HEK293T (cell line): ENCODE measurements around the gene UIMC1.
A peak's percentile ranks its signal among the peaks of the same experiment; 100 is the strongest.

Experiments
- CTCF ChIA-PET: fragments of 350-600 bp; formaldehyde crosslinking; extraction: SDS; loops from one replicate; lab custom pipeline; 2021; ENCODE audit warnings: antibody characterized with exemption, inconsistent platforms; lab: Yijun Ruan, JAX
- POLR2A ChIA-PET: fragments of 350-600 bp; formaldehyde crosslinking; extraction: SDS; loops from one replicate; lab custom pipeline; 2020; ENCODE audit warnings: antibody characterized with exemption, inconsistent platforms; lab: Yijun Ruan, JAX
- DNase-seq: peaks from one replicate; pipeline ENCODE4 v3.0.0; 2012; ENCODE audit warnings: mixed read lengths; ENCODE audit errors: extremely low spot score
- ARNT ChIP-seq: fragments of 450-650 bp; IDR thresholded peaks from 2 replicates; pipeline ENCODE4 v1.6.1; 2017; ENCODE audit warnings: mild to moderate bottlenecking
- BHLHE40 ChIP-seq: fragments of 450-650 bp; IDR thresholded peaks from 2 replicates; pipeline ENCODE4 v1.6.1; 2016; ENCODE audit warnings: mild to moderate bottlenecking, moderate library complexity, borderline replicate concordance
- CTBP1 ChIP-seq: fragments of 450-650 bp; IDR thresholded peaks from 2 replicates; pipeline ENCODE4 v1.6.1; 2016; ENCODE audit warnings: borderline replicate concordance
- ELF4 ChIP-seq: fragments of 450-650 bp; IDR thresholded peaks from 2 replicates; pipeline ENCODE4 v1.6.1; 2017; ENCODE audit warnings: antibody characterized with exemption
- FOXA1 ChIP-seq: fragments of 450-650 bp; IDR thresholded peaks from 2 replicates; pipeline ENCODE4 v1.6.1; 2016; ENCODE audit warnings: mild to moderate bottlenecking
- FOXK2 ChIP-seq: fragments of 450-650 bp; IDR thresholded peaks from 2 replicates; pipeline ENCODE4 v1.6.1; 2016; ENCODE audit warnings: mild to moderate bottlenecking
- FOXM1 ChIP-seq: fragments of 450-650 bp; IDR thresholded peaks from 2 replicates; pipeline ENCODE4 v1.6.1; 2017; ENCODE audit warnings: mild to moderate bottlenecking, borderline replicate concordance
- HDGF ChIP-seq: fragments of 450-650 bp; IDR thresholded peaks from 2 replicates; pipeline ENCODE4 v1.6.1; 2017; ENCODE audit warnings: antibody characterized with exemption, borderline replicate concordance
- L3MBTL2 ChIP-seq: fragments of 450-650 bp; conservative IDR thresholded peaks from 2 replicates; pipeline ENCODE4 v1.6.1; 2016; ENCODE audit warnings: mild to moderate bottlenecking
- LEF1 ChIP-seq: fragments of 450-650 bp; IDR thresholded peaks from 2 replicates; pipeline ENCODE4 v1.6.1; 2017; ENCODE audit warnings: mild to moderate bottlenecking, borderline replicate concordance
- NFRKB ChIP-seq: fragments of 450-650 bp; IDR thresholded peaks from 2 replicates; pipeline ENCODE4 v1.6.1; 2016; ENCODE audit warnings: mild to moderate bottlenecking, moderate library complexity
- PKNOX1 ChIP-seq: fragments of 450-650 bp; IDR thresholded peaks from 2 replicates; pipeline ENCODE4 v1.6.1; 2016
- SP1 ChIP-seq: fragments of 450-650 bp; IDR thresholded peaks from 2 replicates; pipeline ENCODE4 v1.6.1; 2017
- SUZ12 ChIP-seq: fragments of 450-650 bp; IDR thresholded peaks from 2 replicates; pipeline ENCODE4 v1.6.1; 2016; ENCODE audit warnings: mild to moderate bottlenecking
- TARDBP ChIP-seq: fragments of 450-650 bp; IDR thresholded peaks from 2 replicates; pipeline ENCODE4 v1.6.1; 2016
- ZNF384 ChIP-seq: fragments of 450-650 bp; IDR thresholded peaks from 2 replicates; pipeline ENCODE4 v1.6.1; 2016

Gene UIMC1

GRCh38 chr5:176870110-176870591 lies 136.4 kb downstream of the UIMC1 start:
- DNase-seq: peak; percentile 80
- no peak for TF ChIP-seq CTBP1
- peak; percentile 24; the same call in 1 of the 2 replicates for TF ChIP-seq PKNOX1
- ChIA-PET CTCF (interaction anchor here (0.6 to 1.0 kb wide), 4 partner anchors 9 to 210 kb away, joined by 3 to 4 read pairs (median 3); no protein-coding TSS in a partner anchor), POLR2A (no interaction called here)

- ChIA-PET POLR2A (no interaction called here), CTCF (interaction anchor here (1.0 kb wide), 2 partner anchors 9 kb away, joined by 3 to 4 read pairs; no protein-coding TSS in a partner anchor)
- TF ChIP-seq SP1 (no peak), LEF1 (no peak), FOXK2 (no peak), FOXM1 (no peak), L3MBTL2 (no peak), HDGF (no peak), CTBP1 (no peak), ARNT (no peak), ELF4 (no peak), NFRKB (no peak), ZNF384 (no peak), BHLHE40 (no peak), FOXA1 (no peak), TARDBP (no peak), SUZ12 (no peak), PKNOX1 (no peak)
Measured at GRCh38 chr5:176869501-176870109, 137.0 kb downstream of the UIMC1 start.

GRCh38 chr5:176868731-176869130 lies 137.8 kb downstream of the UIMC1 start:
- CTCF ChIA-PET: no interaction called here
- DNase-seq: no peak
- POLR2A ChIA-PET: no interaction called here
- TF ChIP-seq FOXK2: no peak
- TF ChIP-seq SP1: no peak
- no peak for TF ChIP-seq CTBP1
- TF ChIP-seq SUZ12: no peak
- no peak for TF ChIP-seq ARNT
- no peak for TF ChIP-seq NFRKB
- TF ChIP-seq FOXM1: no peak
- TF ChIP-seq ZNF384: no peak
- TF ChIP-seq TARDBP: no peak

More at GRCh38 chr5:176869501-176870109, 137.0 kb downstream of the UIMC1 start:
- DNase-seq: no peak

GRCh38 chr5:176868126-176868525 lies 138.5 kb downstream of the UIMC1 start:
- ChIA-PET POLR2A (no interaction called here), CTCF (no interaction called here)
- no peak for DNase-seq
- TF ChIP-seq SP1: no peak
- no peak for TF ChIP-seq FOXM1
- no peak for TF ChIP-seq ZNF384
- TF ChIP-seq LEF1: no peak
- no peak for TF ChIP-seq TARDBP
- TF ChIP-seq FOXK2: no peak
- TF ChIP-seq ELF4: no peak
- TF ChIP-seq BHLHE40: no peak
- TF ChIP-seq L3MBTL2: no peak
- no peak for TF ChIP-seq FOXA1
- TF ChIP-seq PKNOX1: no peak
- no peak for TF ChIP-seq HDGF
- TF ChIP-seq NFRKB: no peak
- TF ChIP-seq CTBP1: no peak
- TF ChIP-seq ARNT: no peak

GRCh38 chr5:176866707-176867310 lies 139.8 kb downstream of the UIMC1 start:
- CTCF ChIA-PET: interaction anchor here (0.9 to 1.3 kb wide), 2 partner anchors 44 to 206 kb away, joined by 3 to 4 read pairs; no protein-coding TSS in a partner anchor
- TF ChIP-seq FOXK2: no peak
- TF ChIP-seq HDGF: no peak
- TF ChIP-seq FOXA1: no peak
- no peak for TF ChIP-seq ELF4
- POLR2A ChIA-PET: no interaction called here
- no peak for DNase-seq

GRCh38 chr5:176865964-176866363 lies 140.6 kb downstream of the UIMC1 start:
- ChIA-PET POLR2A (interaction anchor here (0.5 kb wide), 1 partner anchor 703 kb away, joined by 3 read pairs; no protein-coding TSS in a partner anchor), CTCF (interaction anchor here (0.9 kb wide), 1 partner anchor 45 kb away, joined by 3 read pairs; no protein-coding TSS in a partner anchor)
- no peak for DNase-seq
- TF ChIP-seq SUZ12 (no peak), BHLHE40 (no peak), NFRKB (no peak), L3MBTL2 (no peak), ELF4 (no peak), HDGF (no peak), CTBP1 (no peak), LEF1 (no peak), ARNT (no peak), FOXM1 (no peak), SP1 (no peak), PKNOX1 (no peak), FOXK2 (no peak)
